ENCODE results near the gene APOBEC3G. TPM values are rescaled to one million over a fixed set of nuclear protein-coding genes. Genes with fewer than 3 reads are reported as not detected.

The APOBEC3G gene
- total and polyA plus RNA-seq, 2 experiments from 2014 or later = 2.1 to 3.3 TPM

GRCh38 chr22:39098576-39098975, 21.5 kb downstream of the APOBEC3G start:
- ATAC-seq = no peak
- no peaks in the 10 kb centered on the region for H3K9me2 ChIP-seq (ENCODE audit: insufficient read depth)

More at GRCh38 chr22:39098576-39098975, 21.5 kb downstream of the APOBEC3G start:
- H3K4me2 ChIP-seq = no peak overlapping the region
- no peak for TF ChIP-seq CREB1 (CRISPR knock-in tag; IDR thresholded peaks at IDR 0.05; ENCODE audit: low read depth)
- no peak for TF ChIP-seq POLR2AphosphoS5 (IDR thresholded peaks at IDR 0.05; ENCODE audit: low read depth)
- TF ChIP-seq JUNB (IDR thresholded peaks at IDR 0.05; ENCODE audit: unreplicated experiment) = no peak
- TF ChIP-seq ETS1 (IDR thresholded peaks at IDR 0.05) = no peak
- TF ChIP-seq CTCF (conservative IDR thresholded peaks at IDR 0.05; ENCODE audit: low read depth in 2 of 2) = no peak
- TF ChIP-seq REST (IDR thresholded peaks at IDR 0.05; ENCODE audit: unreplicated experiment) = no peak
- no peak for TF ChIP-seq EZH2phosphoT487 (IDR thresholded peaks at IDR 0.05; ENCODE audit: unreplicated experiment)
- no peak for TF ChIP-seq ZNF331 (CRISPR knock-in tag; IDR thresholded peaks at IDR 0.05; ENCODE audit: low read depth)
- TF ChIP-seq NANOG (IDR thresholded peaks at IDR 0.05; ENCODE audit: borderline replicate concordance) = no peak
- TF ChIP-seq EZH2 (IDR thresholded peaks at IDR 0.05; ENCODE audit: low read depth, unreplicated experiment) = no peak
- TF ChIP-seq STAT1 (IDR thresholded peaks at IDR 0.05; ENCODE audit: unreplicated experiment) = no peak
- TF ChIP-seq ZNF462 (CRISPR knock-in tag; IDR thresholded peaks at IDR 0.05) = no peak
- no peak for TF ChIP-seq ZNF114 (CRISPR knock-in tag; IDR thresholded peaks at IDR 0.05)
- H3K27me3 ChIP-seq (ENCODE audit: insufficient read depth) = no peaks in the 10 kb centered on the region
- Mint-ChIP-seq H3K27me3 (ENCODE audit: insufficient read depth, low read depth, poor library complexity) (peaks cover 15% of the 10 kb centered on the region), H3K4me1 (peaks cover 34% of the 10 kb centered on the region), H3K27ac (no peak overlapping the region), H3K36me3 (ENCODE audit: low read depth) (no peaks in the 10 kb centered on the region), H3K9me3 (no peaks in the 10 kb centered on the region), H3K4me3 (no peak overlapping the region)
- no peaks in the 10 kb centered on the region for H4K20me1 ChIP-seq (replicated peaks; ENCODE audit: insufficient read depth)
- 0 out of 2 replicates have a peak, but pooled peaks cover 3% of the 10 kb centered on the region for H3F3A ChIP-seq (replicated peaks; ENCODE audit: low read depth)
- no peaks in the 10 kb centered on the region for H3K36me3 ChIP-seq (ENCODE audit: insufficient read depth)
- no peak overlapping the region for H3K27ac ChIP-seq (ENCODE audit: low read depth)
- no peak for DNase-seq (ENCODE audit: low spot score)
- H3K79me2 ChIP-seq (replicated peaks; ENCODE audit: insufficient read depth) = no peaks in the 10 kb centered on the region
- H3K4me3 ChIP-seq = no peak overlapping the region
- peaks cover 22% of the 10 kb centered on the region; the same call in 1 of the 2 replicates for H3K4me1 ChIP-seq (ENCODE audit: insufficient read depth)
- no peak overlapping the region for H2AFZ ChIP-seq
